HG03354 (cell line): Measurements from ENCODE around the gene TBRG1.
"Not testable (repeated sequence)": the region's sequence is repeated elsewhere in the genome, so short reads cannot be mapped to it uniquely, and the experiment has no call there.

Experiments used
- ATAC-seq: cut with Tn5 transposase; IDR thresholded peaks from one replicate; pipeline ENCODE4 v1.9.1; 2021; ENCODE audit warnings: mild to moderate bottlenecking; ENCODE audit not compliant: unreplicated experiment, poor library complexity, severe bottlenecking

The TBRG1 gene

GRCh38 chr11:124622531-124623451 lies at the start of gene TBRG1:
Gene TBRG1, plus strand, starts transcription at chr11:124622864. Its CDS starts 220 bp downstream, at chr11:124623084.
- ATAC-seq: peak; percentile 98

GRCh38 chr11:124577716-124578427 lies 44.8 kb upstream of the TBRG1 start:
- no peak for ATAC-seq

- ATAC-seq: no peak
These were observed 43.9 kb upstream of the TBRG1 start for GRCh38 chr11:124578761-124579160.

GRCh38 chr11:124581817-124582216 lies 40.8 kb upstream of the TBRG1 start:
- no peak for ATAC-seq

- no peak for ATAC-seq
These were observed 40.1 kb upstream of the TBRG1 start for GRCh38 chr11:124582565-124582964.

GRCh38 chr11:124583781-124584180 lies 38.9 kb upstream of the TBRG1 start:
- no peak for ATAC-seq

- no peak for ATAC-seq
These were observed 37.8 kb upstream of the TBRG1 start for GRCh38 chr11:124584681-124585372.

- ATAC-seq: peak; percentile 67
These were observed 36.3 kb upstream of the TBRG1 start for GRCh38 chr11:124586238-124586860.

GRCh38 chr11:124591430-124591829 lies 31.2 kb upstream of the TBRG1 start:
- no peak for ATAC-seq

- ATAC-seq: no peak
These were observed 30.0 kb upstream of the TBRG1 start for GRCh38 chr11:124592627-124593026.

- no peak for ATAC-seq
These were observed 27.4 kb upstream of the TBRG1 start for GRCh38 chr11:124595302-124595701.

- no peak for ATAC-seq
These were observed 25.0 kb upstream of the TBRG1 start for GRCh38 chr11:124597626-124598025.

- no peak for ATAC-seq
These were observed 21.9 kb upstream of the TBRG1 start for GRCh38 chr11:124600621-124601320.

GRCh38 chr11:124602193-124602592 lies 20.5 kb upstream of the TBRG1 start:
- ATAC-seq: no peak

- ATAC-seq: not testable (repeated sequence)
These were observed 19.9 kb upstream of the TBRG1 start for GRCh38 chr11:124602723-124603122.

GRCh38 chr11:124605719-124606118 lies 16.9 kb upstream of the TBRG1 start:
- ATAC-seq: no peak

GRCh38 chr11:124608147-124608546 lies 14.5 kb upstream of the TBRG1 start:
- ATAC-seq: no peak

GRCh38 chr11:124610295-124610694 lies 12.4 kb upstream of the TBRG1 start:
- no peak for ATAC-seq

GRCh38 chr11:124611064-124611463 lies 11.6 kb upstream of the TBRG1 start, which contains the start of gene PANX3:
Gene PANX3, plus strand, starts transcription at chr11:124611428. Its CDS starts 129 bp downstream, at chr11:124611557.
- ATAC-seq: no peak
